Sigmoid colon (tissue), 7 donors: ENCODE results near the gene SLC17A6. TPM values are rescaled to one million over a fixed set of nuclear protein-coding genes. Genes with fewer than 3 reads are reported as not detected.

ENCODE experiments used
- DNase-seq: peaks from one replicate; pipeline ENCODE4 v3.0.0-alpha.2; 2019
- H3K27ac ChIP-seq, 4 donors: fragments of 200-600 bp; sonication (generic); one replicate each; pipeline ENCODE4 v1.5.1; 2016 to 2019; ENCODE audit warnings: mild to moderate bottlenecking in 1 of 4
- H3K27me3 ChIP-seq, 3 donors: fragments of 200-600 bp; sonication (generic); one replicate each; pipeline ENCODE4 v1.5.1; 2019; ENCODE audit warnings: mild to moderate bottlenecking in 1 of 3
- H3K36me3 ChIP-seq, 4 donors: fragments of 200-600 bp; sonication (generic); one replicate each; pipeline ENCODE4 v1.5.1; 2016 to 2019
- H3K4me1 ChIP-seq, 4 donors: fragments of 200-600 bp; sonication (generic); one replicate each; pipeline ENCODE4 v1.5.1; 2017 to 2019
- H3K4me3 ChIP-seq, 4 donors: fragments of 200-600 bp; sonication (generic); one replicate each; pipeline ENCODE4 v1.5.1; 2017 to 2019; ENCODE audit warnings: mild to moderate bottlenecking in 2 of 4, moderate library complexity in 1 of 4
- H3K9me3 ChIP-seq, 4 donors: fragments of 200-600 bp in 3 of 4; sonication (generic) in 3 of 4; one replicate each; pipeline versions ENCODE4 v1.5.1 to v1.6.1; 2013 to 2019
- CTCF ChIP-seq, 4 experiments: fragments of 450-650 bp in 3 of 4; fragments of 200-600 bp in 1 of 4; IDR thresholded peaks; one replicate each; pipeline ENCODE4 v1.5.1; 2016 to 2019; ENCODE audit warnings: antibody characterized with exemption in 4 of 4, mild to moderate bottlenecking in 3 of 4, moderate library complexity in 2 of 4
- EP300 ChIP-seq, 4 donors: sonication (generic); formaldehyde crosslinking; IDR thresholded peaks; one replicate each; pipeline ENCODE4 v1.6.1; 2017; ENCODE audit warnings: antibody characterized with exemption in 4 of 4
- POLR2A ChIP-seq, 2 donors: fragments of 450-650 bp; IDR thresholded peaks; one replicate each; pipeline ENCODE4 v1.6.1; 2016; ENCODE audit warnings: antibody characterized with exemption in 2 of 2, mild to moderate bottlenecking in 2 of 2, moderate library complexity in 2 of 2
- POLR2AphosphoS5 ChIP-seq, 4 donors: sonication (generic); formaldehyde crosslinking; IDR thresholded peaks; one replicate each; pipeline ENCODE4 v1.6.1; 2017; ENCODE audit warnings: antibody characterized with exemption in 4 of 4
- WGBS, 2 donors: extraction: QIAGEN DNeasy Blood & Tissue Kit; methylation state at CpG; one replicate each; pipeline ENCODE4 v1.1.7; 2013; 5-methylcytosine and 5-hydroxymethylcytosine counted together
- intact Hi-C: fragments of 100-400 bp; cut with DNase I; formaldehyde crosslinking; loops from one replicate; pipeline ENCODE4 v1.15.1; 2023
- polyA plus RNA-seq, 3 donors: library from polyadenylated mRNA; stranded (reverse); fragments of 200-250 nt; gene quantifications; one replicate each; pipeline ENCODE4 v1.2.3, GENCODE V29; 2013
- total RNA-seq, 4 donors: library from RNA; depleted of rRNA; stranded (reverse); fragments of >200 nt; gene quantifications; one replicate each; pipeline ENCODE4 v1.1.0, GENCODE V29; 2016
- donor health status: healthy with polysubstance abuse.
- donor health status: Bipolar disorder and iron deficiency.
- donor health status: healthy.

Gene SLC17A6
- total and polyA plus RNA-seq, 7 donors, result not detected

- intact Hi-C loops, result no loop called here
- Histone ChIP-seq H3K36me3 (no peaks in the 10 kb centered on the region), H3K4me3 (no peak overlapping the region), H3K27ac (no peak overlapping the region), H3K4me1 (no peaks in the 10 kb centered on the region), H3K27me3 (no peaks in the 10 kb centered on the region), H3K9me3 (no peaks in the 10 kb centered on the region)
- TF ChIP-seq POLR2AphosphoS5 (IDR thresholded peaks at IDR 0.05), result no peak
- TF ChIP-seq EP300 (IDR thresholded peaks at IDR 0.05), result no peak
- no peak for TF ChIP-seq CTCF (IDR thresholded peaks at IDR 0.05)
- TF ChIP-seq POLR2A (IDR thresholded peaks at IDR 0.05), result no peak
- no peak for DNase-seq
- 75 to 78% methylated on average over 4 of the region's 4 CpGs for WGBS, 2 donors
These were observed 77.3 kb downstream of the SLC17A6 start for GRCh38 chr11:22415476-22415875.

- Histone ChIP-seq H3K9me3 (no peaks in the 10 kb centered on the region), H3K4me1 (no peaks in the 10 kb centered on the region), H3K4me3 (no peak overlapping the region), H3K27ac (no peak overlapping the region), H3K27me3 (no peaks in the 10 kb centered on the region), H3K36me3 (no peaks in the 10 kb centered on the region)
- TF ChIP-seq EP300 (IDR thresholded peaks at IDR 0.05) (no peak), POLR2AphosphoS5 (IDR thresholded peaks at IDR 0.05) (no peak), POLR2A (IDR thresholded peaks at IDR 0.05) (no peak), CTCF (IDR thresholded peaks at IDR 0.05) (no peak)
- no peak for DNase-seq
- WGBS, 2 donors, result 47 to 67% methylated on average over 4 of the region's 4 CpGs
- intact Hi-C loops, result no loop called here
These were observed 78.3 kb downstream of the SLC17A6 start for GRCh38 chr11:22416462-22416861.

- H3K27me3 ChIP-seq, result no peaks in the 10 kb centered on the region
- intact Hi-C loops, result no loop called here
- no peaks in the 10 kb centered on the region for H3K36me3 ChIP-seq
- TF ChIP-seq CTCF (IDR thresholded peaks at IDR 0.05), result no peak
- no peak for DNase-seq
- H3K27ac ChIP-seq, result no peak overlapping the region
- no peaks in the 10 kb centered on the region for H3K4me1 ChIP-seq
- H3K9me3 ChIP-seq, result no peaks in the 10 kb centered on the region
- H3K4me3 ChIP-seq, result no peak overlapping the region
- WGBS, 2 donors, result 75 to 86% methylated on average over 1 of the region's 1 CpG
These were observed 88.7 kb downstream of the SLC17A6 start for GRCh38 chr11:22426915-22427314.

Other genes starting within 250 kb of the SLC17A6 start
- 10 to 100 TPM; 10.8 to 16.8 (median 15.7) TPM for gene ANO5, start 145.3 kb upstream of the SLC17A6 start, total RNA-seq
- under 1 TPM; 0.23 to 0.66 (median 0.60) TPM for gene ANO5, start 145.3 kb upstream of the SLC17A6 start, polyA plus RNA-seq